Esophagus squamous epithelium (tissue), 4 donors: ENCODE results near the gene PDGFB.

ENCODE experiments used
- POLR2A ChIP-seq, 4 donors: fragments of 450-650 bp; IDR thresholded peaks; one replicate each; pipeline ENCODE4 v1.6.1; 2017; ENCODE audit warnings: antibody characterized with exemption in 4 of 4, mild to moderate bottlenecking in 4 of 4, moderate library complexity in 3 of 4
- TF ChIP-seq, protein P1 (sequence below), 6 experiments: fragments of 450-650 bp in 4 of 6; fragments of 200-600 bp in 2 of 6; sonication (generic) in 2 of 6; IDR thresholded peaks; one replicate each; pipeline ENCODE4 v1.5.1; 2016 to 2019; ENCODE audit warnings: antibody characterized with exemption in 6 of 6, mild to moderate bottlenecking in 4 of 6, moderate library complexity in 4 of 6

DNA sequence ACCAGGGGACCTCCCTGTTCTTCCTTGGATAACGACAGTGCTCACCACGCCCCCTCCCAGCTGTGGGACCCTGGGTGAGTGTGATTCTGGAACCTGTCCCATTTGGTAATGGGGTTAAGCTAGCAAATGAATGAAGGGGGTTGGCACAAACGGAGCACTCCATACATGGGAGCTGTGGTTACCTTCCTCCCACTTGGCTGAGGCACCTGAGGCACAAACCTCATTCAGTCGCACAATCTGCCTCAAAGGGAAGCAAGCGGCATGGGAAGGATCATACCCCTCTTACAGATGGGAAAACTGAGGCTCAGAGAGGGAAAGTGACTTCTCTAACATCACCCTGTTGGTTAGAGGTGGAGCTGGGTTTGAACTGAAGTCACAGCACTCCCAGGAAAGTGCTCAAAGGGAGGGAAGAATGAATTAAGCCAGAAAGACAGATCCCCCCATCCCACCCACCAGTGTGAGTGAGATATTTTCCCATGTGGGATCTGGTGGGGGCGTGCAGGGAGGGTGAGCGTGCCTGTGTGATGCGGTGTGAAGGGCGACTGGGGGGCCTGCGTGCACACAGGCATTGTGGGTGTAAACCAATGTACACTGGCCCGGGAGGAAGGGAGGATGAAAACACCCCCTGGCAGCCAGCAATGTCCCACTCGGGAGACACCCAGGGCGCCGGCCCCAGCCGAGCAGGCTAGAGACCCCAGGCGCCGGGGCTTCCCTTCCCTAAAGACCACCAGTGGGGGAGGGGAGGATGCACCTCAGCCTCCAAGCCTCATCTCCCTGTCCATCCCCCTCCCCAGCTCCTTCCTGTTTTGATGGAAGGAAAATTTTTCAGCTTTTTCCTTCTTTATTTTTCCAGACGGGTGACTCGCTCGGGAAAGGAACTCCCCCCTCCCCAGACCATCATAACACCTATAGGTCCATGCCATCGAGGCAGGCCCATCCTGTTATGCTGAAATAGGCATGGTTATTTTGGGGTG lies 8.0 kb upstream of the PDGFB start:
- TF ChIP-seq, protein P1, sequence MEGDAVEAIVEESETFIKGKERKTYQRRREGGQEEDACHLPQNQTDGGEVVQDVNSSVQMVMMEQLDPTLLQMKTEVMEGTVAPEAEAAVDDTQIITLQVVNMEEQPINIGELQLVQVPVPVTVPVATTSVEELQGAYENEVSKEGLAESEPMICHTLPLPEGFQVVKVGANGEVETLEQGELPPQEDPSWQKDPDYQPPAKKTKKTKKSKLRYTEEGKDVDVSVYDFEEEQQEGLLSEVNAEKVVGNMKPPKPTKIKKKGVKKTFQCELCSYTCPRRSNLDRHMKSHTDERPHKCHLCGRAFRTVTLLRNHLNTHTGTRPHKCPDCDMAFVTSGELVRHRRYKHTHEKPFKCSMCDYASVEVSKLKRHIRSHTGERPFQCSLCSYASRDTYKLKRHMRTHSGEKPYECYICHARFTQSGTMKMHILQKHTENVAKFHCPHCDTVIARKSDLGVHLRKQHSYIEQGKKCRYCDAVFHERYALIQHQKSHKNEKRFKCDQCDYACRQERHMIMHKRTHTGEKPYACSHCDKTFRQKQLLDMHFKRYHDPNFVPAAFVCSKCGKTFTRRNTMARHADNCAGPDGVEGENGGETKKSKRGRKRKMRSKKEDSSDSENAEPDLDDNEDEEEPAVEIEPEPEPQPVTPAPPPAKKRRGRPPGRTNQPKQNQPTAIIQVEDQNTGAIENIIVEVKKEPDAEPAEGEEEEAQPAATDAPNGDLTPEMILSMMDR (IDR thresholded peaks at IDR 0.05) = no peak
- no peak for TF ChIP-seq POLR2A (IDR thresholded peaks at IDR 0.05)
